HepG2 (cell line): ENCODE results near the gene TK2. TPM values are rescaled to one million over a fixed set of nuclear protein-coding genes. Genes with fewer than 3 reads are reported as not detected.
A peak's percentile ranks its signal among the peaks of the same experiment; 100 is the strongest.

Experiments
- CBX2 ChIP-seq, 2 experiments: fragments of 200-600 bp in 1 of 2; sonication (generic); formaldehyde crosslinking in 1 of 2; IDR thresholded peaks; 2 replicates each; pipeline versions ENCODE4 v1.7.0 to v1.8.1; 2018 to 2022; ENCODE audit warnings: low read depth in 2 of 2, low read length in 1 of 2, mild to moderate bottlenecking in 1 of 2, missing genetic modification reagents in 1 of 2
- CREB3 ChIP-seq: sonication (generic); formaldehyde crosslinking; IDR thresholded peaks from 2 replicates; pipeline ENCODE4 v1.5.0; 2020; ENCODE audit warnings: missing genetic modification reagents
- DMAP1 ChIP-seq: IDR thresholded peaks from 2 replicates; pipeline ENCODE4 v1.6.1; 2016
- ETV6 ChIP-seq: sonication (generic); formaldehyde crosslinking; conservative IDR thresholded peaks from 2 replicates; pipeline ENCODE4 v1.4.0; 2020; ENCODE audit warnings: missing genetic modification reagents
- GATAD1 ChIP-seq: IDR thresholded peaks from 2 replicates; pipeline ENCODE4 v1.6.1; 2016; ENCODE audit warnings: missing genetic modification reagents, missing compliant biosample characterization
- GFI1 ChIP-seq: sonication (generic); formaldehyde crosslinking; IDR thresholded peaks from 2 replicates; pipeline ENCODE4 v1.5.0; 2020; ENCODE audit warnings: missing genetic modification reagents, mild to moderate bottlenecking, borderline replicate concordance
- MBD4 ChIP-seq: IDR thresholded peaks from 2 replicates; pipeline ENCODE4 v1.6.1; 2012; ENCODE audit warnings: low read length, inconsistent platforms, borderline replicate concordance
- RBFOX2 ChIP-seq: fragments of 200-400 bp; formaldehyde crosslinking; IDR thresholded peaks from 2 replicates; pipeline ENCODE4 v1.6.1; 2017; ENCODE audit warnings: low read depth, mild to moderate bottlenecking, low read length
- RBM22 ChIP-seq: fragments of 200-400 bp; formaldehyde crosslinking; optimal IDR thresholded peaks from 2 replicates; pipeline ENCODE3; 2017; ENCODE audit warnings: mild to moderate bottlenecking, low read length, moderate library complexity
- SAFB2 ChIP-seq: sonication (generic); formaldehyde crosslinking; IDR thresholded peaks from 2 replicates; pipeline ENCODE4 v1.5.1; 2020; ENCODE audit warnings: missing genetic modification reagents, low read depth, mild to moderate bottlenecking, borderline replicate concordance
- SNAPC5 ChIP-seq: sonication (generic); formaldehyde crosslinking; IDR thresholded peaks from 2 replicates; pipeline ENCODE4 v1.8.1; 2023; ENCODE audit warnings: mild to moderate bottlenecking, missing genetic modification reagents, borderline replicate concordance
- SRSF4 ChIP-seq: fragments of 200-400 bp; formaldehyde crosslinking; IDR thresholded peaks from one replicate; pipeline ENCODE4 v1.6.1; 2018; ENCODE audit warnings: mild to moderate bottlenecking, low read depth, low read length, moderate library complexity; ENCODE audit not compliant: poor library complexity, severe bottlenecking
- THAP9 ChIP-seq: sonication (generic); formaldehyde crosslinking; IDR thresholded peaks from 2 replicates; pipeline ENCODE4; 2020; ENCODE audit warnings: missing genetic modification reagents, mild to moderate bottlenecking, borderline replicate concordance
- TSC22D2 ChIP-seq: sonication (generic); formaldehyde crosslinking; IDR thresholded peaks from 2 replicates; pipeline ENCODE4 v1.5.1; 2020; ENCODE audit warnings: missing genetic modification reagents, mild to moderate bottlenecking, borderline replicate concordance
- ZNF615 ChIP-seq: sonication (generic); formaldehyde crosslinking; IDR thresholded peaks from 2 replicates; pipeline ENCODE4 v1.5.0; 2020; ENCODE audit warnings: mild to moderate bottlenecking, missing genetic modification reagents, borderline replicate concordance
- ZSCAN30 ChIP-seq: sonication (generic); formaldehyde crosslinking; IDR thresholded peaks from 2 replicates; pipeline ENCODE4 v1.5.0; 2020; ENCODE audit warnings: mild to moderate bottlenecking, missing genetic modification reagents
- polyA plus RNA-seq, 8 experiments: library from polyadenylated mRNA; depleted of rRNA in 3 of 8; stranded (reverse) in 7 of 8; unstranded in 1 of 8; fragments of >200 nt; fragmentation: Illumina TruSeq in 4 of 8; extraction: Trizol in 4 of 8; gene quantifications; 2 replicates each; pipeline versions ENCODE4 v1.2.1 to v1.2.3, GENCODE V29; 2011 to 2016; ENCODE audit warnings: low read depth in 4 of 8, missing spikeins in 1 of 8, mixed read lengths in 1 of 8; ENCODE audit not compliant: insufficient read depth in 1 of 8
- total RNA-seq, 5 experiments: library from RNA; depleted of rRNA; stranded (reverse); fragments of >200 nt; fragmentation: Illumina TruSeq; extraction: Trizol; gene quantifications; 2 replicates each; pipeline ENCODE4 v1.2.3, GENCODE V29; 2016; ENCODE audit warnings: low read depth in 1 of 5
- TF ChIP-seq, protein P1 (sequence below): IDR thresholded peaks from 2 replicates; pipeline ENCODE4 v1.6.1; 2018; ENCODE audit warnings: missing genetic modification reagents, mild to moderate bottlenecking, missing compliant biosample characterization
- TF ChIP-seq, protein P2 (sequence below): sonication (generic); formaldehyde crosslinking; IDR thresholded peaks from 2 replicates; pipeline ENCODE4 v1.8.0; 2022; ENCODE audit warnings: missing genetic modification reagents, mild to moderate bottlenecking, inconsistent platforms, borderline replicate concordance
- TF ChIP-seq, protein P3 (sequence below): sonication (generic); formaldehyde crosslinking; IDR thresholded peaks from 2 replicates; pipeline ENCODE4 v1.5.0; 2020; ENCODE audit warnings: missing genetic modification reagents
- TF ChIP-seq, protein P4 (sequence below): sonication (generic); formaldehyde crosslinking; IDR thresholded peaks from 2 replicates; pipeline ENCODE4 v1.5.0; 2020; ENCODE audit warnings: missing genetic modification reagents

TK2 gene
- total and polyA plus RNA-seq, 2 of the 13 experiments (the other 11 are each of a cell fraction or from before 2014, with no cell fraction given), result 18.7 to 21.0 TPM

GRCh38 chr16:66512272-66513110 is 37.4 kb downstream of the TK2 start (continued):
- TF ChIP-seq SNAPC5 (CRISPR knock-in tag) (no peak), ZNF615 (CRISPR knock-in tag) (0 out of 2 replicates have a peak, but pooled peaks have one; percentile 38), MBD4 (no peak), THAP9 (CRISPR knock-in tag) (no peak), RBM22 (no peak), ETV6 (CRISPR knock-in tag) (no peak), CBX2 (IDR thresholded peaks at IDR 0.05; ENCODE audit: low read depth, low read length) (no peak), CBX2 (CRISPR knock-in tag; IDR thresholded peaks at IDR 0.05; ENCODE audit: low read depth) (no peak), RBFOX2 (no peak), TSC22D2 (CRISPR knock-in tag) (no peak), GATAD1 (CRISPR knock-in tag) (no peak), CREB3 (CRISPR knock-in tag) (no peak), SRSF4 (no peak), DMAP1 (no peak), ZSCAN30 (CRISPR knock-in tag) (no peak), GFI1 (CRISPR knock-in tag) (peak; percentile 61; the same call in 1 of the 2 replicates), SAFB2 (CRISPR knock-in tag) (no peak)
- TF ChIP-seq, protein P1, sequence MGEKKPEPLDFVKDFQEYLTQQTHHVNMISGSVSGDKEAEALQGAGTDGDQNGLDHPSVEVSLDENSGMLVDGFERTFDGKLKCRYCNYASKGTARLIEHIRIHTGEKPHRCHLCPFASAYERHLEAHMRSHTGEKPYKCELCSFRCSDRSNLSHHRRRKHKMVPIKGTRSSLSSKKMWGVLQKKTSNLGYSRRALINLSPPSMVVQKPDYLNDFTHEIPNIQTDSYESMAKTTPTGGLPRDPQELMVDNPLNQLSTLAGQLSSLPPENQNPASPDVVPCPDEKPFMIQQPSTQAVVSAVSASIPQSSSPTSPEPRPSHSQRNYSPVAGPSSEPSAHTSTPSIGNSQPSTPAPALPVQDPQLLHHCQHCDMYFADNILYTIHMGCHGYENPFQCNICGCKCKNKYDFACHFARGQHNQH, result no peak
- TF ChIP-seq, protein P2, sequence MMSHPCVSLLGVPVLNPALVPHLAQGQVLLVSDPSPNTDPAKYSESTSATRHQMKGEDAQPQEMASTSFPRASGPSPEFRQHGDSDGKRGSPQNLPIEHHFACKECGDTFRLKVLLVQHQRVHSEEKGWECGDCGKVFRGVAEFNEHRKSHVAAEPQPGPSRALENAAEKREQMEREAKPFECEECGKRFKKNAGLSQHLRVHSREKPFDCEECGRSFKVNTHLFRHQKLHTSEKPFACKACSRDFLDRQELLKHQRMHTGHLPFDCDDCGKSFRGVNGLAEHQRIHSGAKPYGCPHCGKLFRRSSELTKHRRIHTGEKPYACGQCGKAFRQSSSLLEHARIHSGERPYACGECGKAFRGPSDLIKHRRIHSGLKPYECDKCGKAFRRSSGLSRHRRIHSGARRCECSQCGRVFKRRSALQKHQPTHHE (CRISPR knock-in tag), result no peak
- TF ChIP-seq, protein P3, sequence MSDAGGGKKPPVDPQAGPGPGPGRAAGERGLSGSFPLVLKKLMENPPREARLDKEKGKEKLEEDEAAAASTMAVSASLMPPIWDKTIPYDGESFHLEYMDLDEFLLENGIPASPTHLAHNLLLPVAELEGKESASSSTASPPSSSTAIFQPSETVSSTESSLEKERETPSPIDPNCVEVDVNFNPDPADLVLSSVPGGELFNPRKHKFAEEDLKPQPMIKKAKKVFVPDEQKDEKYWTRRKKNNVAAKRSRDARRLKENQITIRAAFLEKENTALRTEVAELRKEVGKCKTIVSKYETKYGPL, result no peak
- TF ChIP-seq, protein P4, sequence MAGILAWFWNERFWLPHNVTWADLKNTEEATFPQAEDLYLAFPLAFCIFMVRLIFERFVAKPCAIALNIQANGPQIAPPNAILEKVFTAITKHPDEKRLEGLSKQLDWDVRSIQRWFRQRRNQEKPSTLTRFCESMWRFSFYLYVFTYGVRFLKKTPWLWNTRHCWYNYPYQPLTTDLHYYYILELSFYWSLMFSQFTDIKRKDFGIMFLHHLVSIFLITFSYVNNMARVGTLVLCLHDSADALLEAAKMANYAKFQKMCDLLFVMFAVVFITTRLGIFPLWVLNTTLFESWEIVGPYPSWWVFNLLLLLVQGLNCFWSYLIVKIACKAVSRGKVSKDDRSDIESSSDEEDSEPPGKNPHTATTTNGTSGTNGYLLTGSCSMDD, result no peak
